Liver (tissue), 3 donors: ENCODE results near the gene IP6K1.

ENCODE experiments used
- JUND ChIP-seq, 2 donors: IDR thresholded peaks; 2 replicates each; pipeline ENCODE4 v1.6.1; 2016; ENCODE audit warnings: antibody characterized with exemption in 2 of 2
- RAD21 ChIP-seq, 2 donors: IDR thresholded peaks; 2 replicates each; pipeline ENCODE4 v1.6.1; 2016; ENCODE audit warnings: antibody characterized with exemption in 2 of 2, mild to moderate bottlenecking in 2 of 2
- TAF1 ChIP-seq: conservative IDR thresholded peaks from 2 replicates; pipeline ENCODE4 v1.6.1; 2016; ENCODE audit warnings: antibody characterized with exemption, mild to moderate bottlenecking
- YY1 ChIP-seq: IDR thresholded peaks from 2 replicates; pipeline ENCODE4 v1.6.1; 2016; ENCODE audit warnings: antibody characterized with exemption, mild to moderate bottlenecking
- TF ChIP-seq, protein P1 (sequence below): fragments of 150-350 bp; IDR thresholded peaks from 2 replicates; pipeline ENCODE4 v1.5.1; 2017; ENCODE audit warnings: improper control_type of control experiment, low read depth, low read length; ENCODE audit not compliant: missing input control
- TF ChIP-seq, protein P2 (sequence below): IDR thresholded peaks from 2 replicates; pipeline ENCODE4 v1.6.1; 2016; ENCODE audit warnings: antibody characterized with exemption
- TF ChIP-seq, protein P3 (sequence below): IDR thresholded peaks from 2 replicates; pipeline ENCODE4 v1.6.1; 2016; ENCODE audit warnings: antibody characterized with exemption, mild to moderate bottlenecking
- donor health status: healthy.
- donor health status: healthy.

DNA sequence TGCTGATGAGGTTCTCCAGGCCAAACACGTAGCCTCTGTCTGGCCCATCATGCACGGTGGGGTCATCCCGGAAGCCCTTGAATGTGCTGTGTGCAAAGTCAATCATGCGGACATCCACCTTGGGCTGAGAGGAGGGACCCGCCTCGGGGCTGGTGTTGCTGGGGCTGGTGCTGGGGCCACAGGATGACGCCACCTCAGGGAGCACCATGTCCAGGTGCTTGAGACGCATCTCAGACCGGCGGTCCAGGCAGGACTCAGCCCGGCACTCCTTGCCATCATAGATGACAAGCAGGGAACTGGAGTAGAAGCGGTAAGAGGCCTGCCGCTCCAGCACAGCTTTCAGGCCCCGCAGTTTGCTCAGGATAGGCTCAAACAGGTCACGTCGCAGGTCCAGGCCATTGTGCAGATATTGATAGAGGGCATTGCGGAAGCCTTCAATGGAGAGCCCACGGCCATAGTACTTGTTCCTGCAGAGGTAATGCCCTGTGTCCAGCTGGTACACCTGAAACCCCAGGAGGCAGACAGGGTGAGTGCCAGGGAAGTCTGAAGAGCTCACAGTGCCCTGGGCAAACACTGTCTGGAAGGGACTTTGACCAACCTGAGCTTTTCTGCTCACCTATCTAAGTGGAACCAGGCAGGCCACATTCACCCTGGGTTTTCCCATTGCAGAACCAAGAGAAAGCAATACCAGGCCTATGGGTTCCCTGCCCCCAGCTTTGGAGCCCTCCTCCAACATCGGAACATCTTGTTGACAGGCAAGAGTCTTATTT, 59.0 kb downstream of the IP6K1 start:
- TF ChIP-seq, protein P1, sequence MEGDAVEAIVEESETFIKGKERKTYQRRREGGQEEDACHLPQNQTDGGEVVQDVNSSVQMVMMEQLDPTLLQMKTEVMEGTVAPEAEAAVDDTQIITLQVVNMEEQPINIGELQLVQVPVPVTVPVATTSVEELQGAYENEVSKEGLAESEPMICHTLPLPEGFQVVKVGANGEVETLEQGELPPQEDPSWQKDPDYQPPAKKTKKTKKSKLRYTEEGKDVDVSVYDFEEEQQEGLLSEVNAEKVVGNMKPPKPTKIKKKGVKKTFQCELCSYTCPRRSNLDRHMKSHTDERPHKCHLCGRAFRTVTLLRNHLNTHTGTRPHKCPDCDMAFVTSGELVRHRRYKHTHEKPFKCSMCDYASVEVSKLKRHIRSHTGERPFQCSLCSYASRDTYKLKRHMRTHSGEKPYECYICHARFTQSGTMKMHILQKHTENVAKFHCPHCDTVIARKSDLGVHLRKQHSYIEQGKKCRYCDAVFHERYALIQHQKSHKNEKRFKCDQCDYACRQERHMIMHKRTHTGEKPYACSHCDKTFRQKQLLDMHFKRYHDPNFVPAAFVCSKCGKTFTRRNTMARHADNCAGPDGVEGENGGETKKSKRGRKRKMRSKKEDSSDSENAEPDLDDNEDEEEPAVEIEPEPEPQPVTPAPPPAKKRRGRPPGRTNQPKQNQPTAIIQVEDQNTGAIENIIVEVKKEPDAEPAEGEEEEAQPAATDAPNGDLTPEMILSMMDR: no peak
- TF ChIP-seq, protein P2, sequence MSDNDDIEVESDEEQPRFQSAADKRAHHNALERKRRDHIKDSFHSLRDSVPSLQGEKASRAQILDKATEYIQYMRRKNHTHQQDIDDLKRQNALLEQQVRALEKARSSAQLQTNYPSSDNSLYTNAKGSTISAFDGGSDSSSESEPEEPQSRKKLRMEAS: no peak
- no peak for TF ChIP-seq RAD21 (IDR thresholded peaks at IDR 0.05)
- no peak for TF ChIP-seq TAF1
- TF ChIP-seq YY1: no peak
- TF ChIP-seq, protein P3, sequence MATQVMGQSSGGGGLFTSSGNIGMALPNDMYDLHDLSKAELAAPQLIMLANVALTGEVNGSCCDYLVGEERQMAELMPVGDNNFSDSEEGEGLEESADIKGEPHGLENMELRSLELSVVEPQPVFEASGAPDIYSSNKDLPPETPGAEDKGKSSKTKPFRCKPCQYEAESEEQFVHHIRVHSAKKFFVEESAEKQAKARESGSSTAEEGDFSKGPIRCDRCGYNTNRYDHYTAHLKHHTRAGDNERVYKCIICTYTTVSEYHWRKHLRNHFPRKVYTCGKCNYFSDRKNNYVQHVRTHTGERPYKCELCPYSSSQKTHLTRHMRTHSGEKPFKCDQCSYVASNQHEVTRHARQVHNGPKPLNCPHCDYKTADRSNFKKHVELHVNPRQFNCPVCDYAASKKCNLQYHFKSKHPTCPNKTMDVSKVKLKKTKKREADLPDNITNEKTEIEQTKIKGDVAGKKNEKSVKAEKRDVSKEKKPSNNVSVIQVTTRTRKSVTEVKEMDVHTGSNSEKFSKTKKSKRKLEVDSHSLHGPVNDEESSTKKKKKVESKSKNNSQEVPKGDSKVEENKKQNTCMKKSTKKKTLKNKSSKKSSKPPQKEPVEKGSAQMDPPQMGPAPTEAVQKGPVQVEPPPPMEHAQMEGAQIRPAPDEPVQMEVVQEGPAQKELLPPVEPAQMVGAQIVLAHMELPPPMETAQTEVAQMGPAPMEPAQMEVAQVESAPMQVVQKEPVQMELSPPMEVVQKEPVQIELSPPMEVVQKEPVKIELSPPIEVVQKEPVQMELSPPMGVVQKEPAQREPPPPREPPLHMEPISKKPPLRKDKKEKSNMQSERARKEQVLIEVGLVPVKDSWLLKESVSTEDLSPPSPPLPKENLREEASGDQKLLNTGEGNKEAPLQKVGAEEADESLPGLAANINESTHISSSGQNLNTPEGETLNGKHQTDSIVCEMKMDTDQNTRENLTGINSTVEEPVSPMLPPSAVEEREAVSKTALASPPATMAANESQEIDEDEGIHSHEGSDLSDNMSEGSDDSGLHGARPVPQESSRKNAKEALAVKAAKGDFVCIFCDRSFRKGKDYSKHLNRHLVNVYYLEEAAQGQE: no peak
- TF ChIP-seq JUND (IDR thresholded peaks at IDR 0.05): no peak
